ENCODE results near the gene SNX3.

Gene SNX3

DNA sequence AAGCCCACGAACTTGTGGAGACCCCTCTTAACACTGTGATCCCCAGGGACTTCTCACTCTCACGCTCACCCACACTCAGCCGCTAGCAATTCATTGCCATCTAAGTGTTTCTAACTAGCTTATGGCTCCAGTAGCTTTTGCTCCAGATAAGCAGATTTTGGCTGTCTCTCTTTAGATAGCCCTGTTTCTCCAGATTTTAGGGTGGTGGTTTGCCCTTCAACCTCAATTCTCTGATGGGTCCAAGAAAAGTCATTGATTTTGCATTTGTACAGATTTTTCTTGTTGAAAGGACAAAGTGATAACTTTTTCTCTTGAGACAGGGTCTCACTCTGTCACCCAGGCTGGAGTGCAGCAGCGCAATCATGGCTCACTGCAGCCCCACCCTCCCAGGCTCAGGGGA lies 53.8 kb downstream of the SNX3 start:
- FAIRE-seq (no peak), DNase-seq (ENCODE audit: low spot score) (no peak)

DNA sequence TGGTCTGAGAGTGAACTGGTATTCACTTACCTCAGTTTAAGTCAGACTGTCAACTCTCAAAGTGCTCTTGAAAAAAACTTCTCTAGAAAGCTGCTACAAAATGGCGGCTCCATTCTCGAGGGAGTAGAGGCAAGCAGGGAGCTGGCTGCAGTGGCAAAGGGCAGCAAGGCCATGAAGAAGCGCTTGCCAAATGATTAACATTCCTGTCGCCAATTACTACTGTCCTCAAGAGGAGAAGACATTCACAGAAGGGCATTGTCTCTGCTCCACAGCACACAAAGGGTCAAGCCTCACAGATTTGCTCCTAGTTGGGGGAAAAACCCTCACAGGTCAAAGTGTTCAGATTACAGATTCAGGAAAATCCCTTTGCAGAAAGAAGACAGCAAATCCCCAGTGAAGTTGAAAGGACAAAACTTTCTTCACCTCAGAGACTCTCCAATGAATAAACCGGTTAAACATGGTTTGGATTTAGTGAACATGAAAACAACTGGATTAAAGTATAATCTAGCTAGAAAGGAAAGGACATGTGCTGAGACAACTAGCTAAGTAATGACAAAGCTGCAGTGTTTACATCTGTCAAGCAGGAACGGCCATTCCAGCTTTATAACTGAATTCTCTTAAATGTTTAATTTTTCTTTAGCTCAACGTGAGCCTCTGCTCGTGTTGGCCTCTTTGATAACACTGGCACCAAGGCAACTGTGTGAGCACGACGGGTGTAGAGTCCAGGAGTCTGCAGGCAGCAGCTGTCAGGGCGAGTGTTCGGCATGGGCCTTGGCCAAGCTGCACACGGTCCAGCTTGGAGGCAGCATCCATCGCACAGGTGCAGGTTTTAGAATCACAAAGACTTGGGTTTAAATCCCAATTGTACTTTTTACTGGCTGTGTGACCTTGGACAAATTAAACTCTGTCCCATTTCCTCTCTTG lies 57.4 kb downstream of the SNX3 start:
- DNase-seq (ENCODE audit: low spot score) (no peak), FAIRE-seq (no peak)

DNA sequence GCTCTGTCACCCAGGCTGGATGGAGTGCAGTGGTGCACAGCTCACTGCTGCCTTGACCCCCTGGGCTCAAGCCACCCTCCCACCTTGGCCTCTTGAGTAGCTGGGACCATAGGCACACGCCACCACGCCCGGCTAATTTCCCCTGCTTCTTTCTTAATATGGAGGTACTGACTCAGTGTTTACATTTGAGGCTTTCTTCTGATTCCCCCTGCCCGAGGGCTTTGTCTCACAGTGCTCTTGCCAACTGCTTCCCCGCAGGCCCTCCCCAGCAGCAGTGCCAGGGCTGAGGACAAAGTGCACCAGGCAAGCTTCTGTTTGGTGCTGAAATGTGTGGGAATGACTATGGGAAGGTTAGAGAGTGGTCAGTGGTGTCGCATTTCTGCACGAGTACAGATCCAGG lies 60.2 kb downstream of the SNX3 start:
- no peak for DNase-seq (ENCODE audit: low spot score)

DNA sequence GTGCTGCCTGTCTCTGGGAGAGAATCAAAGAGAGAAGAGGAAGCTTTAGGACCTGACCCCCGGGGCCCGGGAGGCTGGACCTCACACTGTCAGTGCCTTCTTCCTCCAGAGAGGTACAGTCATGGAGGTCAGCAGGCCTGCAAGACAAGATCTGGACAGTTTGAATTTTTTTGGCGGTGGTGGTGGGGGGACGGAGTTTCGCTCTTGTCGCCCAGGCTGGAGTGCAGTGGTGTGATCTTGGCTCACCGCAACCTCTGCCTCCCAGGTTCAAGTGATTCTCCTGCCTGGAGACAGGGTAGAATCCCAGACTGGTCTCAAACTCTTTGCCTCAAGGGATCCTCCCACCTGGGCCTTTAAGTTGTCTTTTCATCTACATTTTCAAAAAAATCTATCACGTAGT lies 60.7 kb downstream of the SNX3 start:
- no peak for FAIRE-seq
- no peak for DNase-seq (ENCODE audit: low spot score)

More for the DNA sequence above, 60.2 kb downstream of the SNX3 start:
- no peak for FAIRE-seq

DNA sequence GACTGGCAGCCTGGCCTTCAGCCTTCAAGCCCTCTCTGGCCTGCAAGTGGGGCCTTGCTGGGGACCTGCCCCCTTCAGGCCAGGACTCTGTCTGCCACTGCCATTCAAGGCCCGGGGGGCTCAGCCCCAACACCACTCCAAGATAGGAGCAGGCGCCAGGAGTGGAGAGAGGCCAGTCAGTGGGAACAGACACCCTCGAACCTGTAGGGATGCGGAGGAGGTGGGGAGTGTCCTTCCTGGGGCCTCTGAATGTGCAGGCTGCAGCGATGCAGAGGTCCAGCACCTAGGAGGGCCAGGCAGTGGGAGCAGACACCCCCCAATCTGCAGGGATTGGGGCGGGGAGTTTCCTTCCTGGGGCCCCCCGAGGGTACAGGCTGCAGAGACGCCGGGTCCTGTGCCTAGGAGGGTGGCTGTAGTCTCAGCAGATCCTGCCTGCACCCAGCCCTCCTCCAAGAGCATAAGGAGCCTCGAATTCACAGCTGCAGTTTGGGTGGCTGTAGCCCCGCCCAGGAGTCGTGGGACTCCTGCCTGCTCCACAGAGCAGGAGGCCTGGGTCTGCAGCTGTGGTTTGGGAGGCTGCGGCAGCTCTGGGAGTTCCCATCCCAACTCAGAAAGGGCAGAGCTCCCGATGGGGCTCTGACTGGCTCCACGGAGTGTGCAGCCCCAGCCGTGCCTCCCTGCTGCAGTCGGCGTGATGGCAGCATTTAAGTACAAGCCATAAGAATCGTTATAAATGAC lies 61.9 kb downstream of the SNX3 start:
- FAIRE-seq (no peak), DNase-seq (ENCODE audit: low spot score) (no peak)

DNA sequence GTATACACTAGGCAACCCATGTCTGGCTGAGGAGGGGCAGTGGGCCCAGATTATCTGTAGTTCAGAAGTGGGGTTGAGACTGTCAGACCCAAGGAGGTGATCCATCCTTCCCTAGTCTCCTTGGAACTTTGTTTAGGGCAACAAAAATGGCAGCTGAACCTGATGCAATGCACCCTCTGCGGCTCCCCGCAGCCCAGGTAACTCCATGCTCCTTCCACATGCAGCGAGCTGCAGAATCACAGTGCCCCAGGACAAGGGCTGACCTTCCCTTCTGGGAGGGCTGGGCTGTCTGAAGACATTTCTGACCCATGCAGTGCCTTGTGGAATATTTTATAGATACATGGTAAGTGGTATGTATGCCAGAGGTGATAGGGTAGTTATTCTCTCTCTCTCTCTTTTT lies 65.6 kb downstream of the SNX3 start:
- DNase-seq (ENCODE audit: low spot score) (no peak), FAIRE-seq (no peak)

DNA sequence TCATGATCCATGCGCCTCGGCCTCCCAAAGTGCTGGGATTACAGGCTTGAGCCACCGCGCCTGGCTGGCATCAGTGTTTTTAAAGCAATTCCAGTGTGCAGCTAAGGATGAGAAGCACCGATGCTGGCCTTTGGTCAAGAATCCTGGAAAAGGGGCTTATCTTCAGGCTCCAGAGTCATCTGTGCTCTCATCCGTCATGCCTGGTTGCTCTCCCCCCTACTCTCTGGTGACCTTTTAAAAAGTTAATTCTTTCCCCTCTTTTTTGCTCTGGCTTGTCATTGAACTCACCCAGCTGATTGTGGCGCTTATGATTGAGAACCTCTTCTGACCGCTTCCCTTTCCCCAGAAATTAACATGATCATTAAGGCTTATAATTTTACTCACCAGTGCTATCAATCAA lies 66.3 kb downstream of the SNX3 start:
- no peak for DNase-seq (ENCODE audit: low spot score)
- FAIRE-seq = no peak

DNA sequence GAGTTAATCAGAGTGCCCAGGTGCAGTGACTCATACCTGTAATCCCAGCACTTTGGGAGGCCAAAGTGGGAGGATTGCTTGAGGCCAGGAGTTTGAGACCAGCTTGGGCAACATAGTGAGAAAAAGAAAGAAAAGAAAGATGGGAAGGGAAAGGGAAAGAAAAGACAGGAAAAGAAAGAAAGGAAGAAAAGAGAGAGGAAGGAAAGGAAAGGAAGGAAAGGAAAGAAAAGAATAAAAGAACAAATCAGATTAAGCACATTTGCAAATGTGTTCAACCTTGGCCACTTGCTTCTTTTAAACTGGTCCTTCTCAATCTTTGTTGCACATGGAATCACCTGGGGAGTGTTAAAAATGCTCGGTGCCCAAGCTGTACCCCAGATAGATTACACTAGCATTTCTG lies 67.0 kb downstream of the SNX3 start:
- FAIRE-seq (no peak), DNase-seq (ENCODE audit: low spot score) (no peak)

DNA sequence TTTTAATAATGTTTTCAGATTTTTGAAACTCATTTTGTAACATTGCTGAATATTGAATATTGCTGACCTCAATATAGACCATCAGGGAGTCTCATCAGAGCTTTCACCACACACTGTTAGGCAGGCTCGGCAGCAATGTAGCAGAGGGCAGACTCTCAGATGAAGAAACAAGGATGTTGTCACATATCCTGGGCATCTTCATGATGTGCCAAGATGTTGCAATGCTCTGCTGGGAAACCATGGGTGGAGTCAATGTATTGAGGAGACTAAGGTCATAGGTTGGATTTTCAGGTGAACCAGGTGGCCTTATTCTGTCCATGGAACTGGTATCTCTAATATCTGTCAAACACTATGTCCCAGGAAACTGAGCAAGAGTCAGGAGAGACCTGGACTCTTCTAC lies 67.7 kb downstream of the SNX3 start:
- no peak for DNase-seq (ENCODE audit: low spot score)
- FAIRE-seq = no peak

DNA sequence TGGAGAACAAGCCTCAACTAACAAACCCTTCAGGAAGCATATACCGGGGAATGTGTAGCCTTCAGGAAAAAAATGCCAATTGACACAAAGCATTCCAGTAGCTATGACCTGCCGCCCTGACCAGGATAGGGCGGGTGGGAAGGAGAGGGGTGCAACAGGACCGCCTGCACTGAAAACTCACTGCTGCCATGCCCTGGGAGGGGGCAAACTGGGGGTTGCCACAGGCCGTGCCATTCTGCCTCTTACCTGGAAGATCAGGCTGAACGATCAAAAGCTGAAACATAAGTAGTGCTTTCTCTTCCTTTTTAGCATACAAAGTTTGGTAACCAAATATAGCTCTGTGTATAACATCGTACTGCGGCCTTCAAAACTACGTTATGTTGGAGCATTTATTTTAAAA lies 73.3 kb downstream of the SNX3 start:
- DNase-seq (ENCODE audit: low spot score) = no peak
- FAIRE-seq = no peak

DNA sequence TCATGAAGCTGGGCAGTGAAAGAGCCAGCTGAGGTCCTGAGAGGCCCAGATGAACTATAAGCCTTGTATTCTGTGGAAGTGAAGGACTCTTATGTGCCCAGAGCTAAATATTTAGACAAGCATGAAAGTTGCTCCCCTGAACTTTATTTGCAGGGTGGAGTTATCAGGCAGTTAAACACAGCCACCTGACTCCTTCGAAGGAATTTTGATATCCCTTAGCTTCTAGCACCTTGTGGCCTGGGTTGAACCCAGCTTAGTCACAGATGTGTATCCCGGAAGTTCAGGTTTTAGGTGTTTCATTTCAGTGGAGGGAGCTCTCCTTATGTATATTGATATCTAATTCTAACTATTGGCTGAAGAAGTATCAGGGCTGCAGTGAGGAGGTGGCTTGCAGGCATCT lies 74.6 kb downstream of the SNX3 start:
- FAIRE-seq = no peak

DNA sequence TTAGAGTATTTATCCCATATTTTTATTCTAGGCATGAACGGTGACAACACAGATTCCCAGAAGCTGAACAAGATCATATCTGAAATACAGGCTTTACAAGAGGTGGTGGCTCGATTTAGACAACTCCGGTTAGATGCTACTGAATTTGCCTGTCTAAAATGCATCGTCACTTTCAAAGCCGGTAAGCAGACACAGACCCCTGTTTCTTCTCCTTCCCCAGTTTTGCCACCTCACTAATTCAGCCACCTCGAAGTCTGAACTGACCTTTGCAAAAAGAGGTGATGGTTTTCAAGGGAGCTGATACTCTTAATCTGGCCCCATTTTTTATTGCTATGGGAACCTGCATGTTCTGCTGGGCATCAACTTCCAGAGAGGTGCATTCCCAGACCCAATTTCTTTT lies 80.1 kb downstream of the SNX3 start:
- FAIRE-seq = no peak
- no peak for DNase-seq (ENCODE audit: low spot score)

More for the DNA sequence above, 74.6 kb downstream of the SNX3 start:
- no peak for DNase-seq (ENCODE audit: low spot score)

DNA sequence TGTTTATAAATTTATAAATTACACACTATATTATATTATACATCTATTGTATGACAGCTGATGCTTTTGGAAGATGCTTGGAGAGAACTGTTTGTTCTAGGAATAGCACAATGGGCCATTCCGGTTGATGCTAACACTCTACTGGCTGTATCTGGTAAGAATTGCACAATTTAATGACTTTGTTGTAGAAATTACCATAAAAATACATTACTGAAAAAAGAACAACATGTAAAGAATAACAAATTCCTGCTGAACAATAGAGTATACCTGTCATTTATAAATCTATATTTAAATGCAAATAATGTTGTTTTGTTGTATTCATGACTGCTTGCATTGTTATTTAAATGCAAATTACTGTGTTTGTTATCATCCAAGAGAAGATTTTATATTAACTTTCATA lies 80.6 kb downstream of the SNX3 start:
- DNase-seq (ENCODE audit: low spot score) (no peak), FAIRE-seq (no peak)

DNA sequence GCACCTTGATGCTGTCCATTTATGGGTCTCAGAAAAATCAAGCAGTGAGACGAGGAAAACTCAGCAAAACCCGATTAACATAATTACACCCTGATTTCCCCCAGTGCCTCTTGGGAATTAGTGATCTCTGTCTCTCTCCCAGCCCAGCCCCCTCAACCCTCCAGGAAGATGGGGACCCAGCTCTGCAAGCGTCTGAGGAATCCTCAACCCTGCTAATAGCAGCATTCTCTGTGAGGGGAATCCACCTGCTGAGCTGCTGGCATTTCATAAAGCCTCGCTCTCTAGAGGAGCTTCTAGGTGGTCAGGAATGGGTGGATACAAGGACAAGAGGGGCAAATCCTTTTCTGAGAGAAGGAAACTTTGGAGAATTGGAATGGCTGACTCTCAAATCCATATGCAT lies 81.1 kb downstream of the SNX3 start:
- DNase-seq (ENCODE audit: low spot score) = no peak
- no peak for FAIRE-seq

DNA sequence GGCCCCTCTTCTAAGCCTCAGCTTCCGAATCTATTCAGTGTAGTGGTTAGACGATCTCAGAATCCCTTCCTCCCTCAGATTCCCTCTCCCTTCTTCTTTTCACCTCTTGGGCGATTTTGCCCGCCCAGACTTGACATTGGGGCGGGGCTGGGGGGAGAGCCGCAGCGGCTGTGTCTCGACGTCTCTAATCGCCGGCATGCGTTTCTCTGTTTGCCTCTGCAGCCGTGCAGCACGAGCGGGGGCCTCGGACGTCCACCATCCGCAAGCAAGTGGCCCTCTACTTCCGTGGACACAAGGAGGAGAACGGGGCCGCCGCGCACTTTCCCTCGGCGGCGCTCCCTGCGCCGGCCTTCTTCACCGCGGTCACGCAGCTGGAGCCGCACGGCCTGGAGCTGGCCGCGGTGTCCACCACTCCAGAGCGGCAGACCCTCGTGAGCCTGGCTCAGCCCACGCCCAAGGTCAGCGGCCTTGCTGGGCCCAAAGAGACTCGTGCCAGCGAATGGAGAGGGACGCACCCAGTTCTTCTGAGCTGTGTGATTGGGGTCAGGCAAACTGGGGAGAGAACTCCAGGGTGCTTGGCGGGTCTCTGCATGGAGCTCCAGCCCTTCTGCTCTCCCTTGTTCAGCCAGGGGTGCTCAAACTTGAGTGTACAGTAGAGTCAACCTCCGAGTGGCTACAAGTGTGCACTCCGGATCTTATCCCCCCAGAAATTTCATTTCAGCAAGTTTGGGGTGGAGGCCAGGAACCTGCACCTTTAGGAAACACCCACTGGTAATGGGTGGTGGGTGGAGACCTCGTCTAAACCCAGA lies 84.4 kb downstream of the SNX3 start:
- FAIRE-seq (no peak), DNase-seq (ENCODE audit: low spot score) (no peak)

DNA sequence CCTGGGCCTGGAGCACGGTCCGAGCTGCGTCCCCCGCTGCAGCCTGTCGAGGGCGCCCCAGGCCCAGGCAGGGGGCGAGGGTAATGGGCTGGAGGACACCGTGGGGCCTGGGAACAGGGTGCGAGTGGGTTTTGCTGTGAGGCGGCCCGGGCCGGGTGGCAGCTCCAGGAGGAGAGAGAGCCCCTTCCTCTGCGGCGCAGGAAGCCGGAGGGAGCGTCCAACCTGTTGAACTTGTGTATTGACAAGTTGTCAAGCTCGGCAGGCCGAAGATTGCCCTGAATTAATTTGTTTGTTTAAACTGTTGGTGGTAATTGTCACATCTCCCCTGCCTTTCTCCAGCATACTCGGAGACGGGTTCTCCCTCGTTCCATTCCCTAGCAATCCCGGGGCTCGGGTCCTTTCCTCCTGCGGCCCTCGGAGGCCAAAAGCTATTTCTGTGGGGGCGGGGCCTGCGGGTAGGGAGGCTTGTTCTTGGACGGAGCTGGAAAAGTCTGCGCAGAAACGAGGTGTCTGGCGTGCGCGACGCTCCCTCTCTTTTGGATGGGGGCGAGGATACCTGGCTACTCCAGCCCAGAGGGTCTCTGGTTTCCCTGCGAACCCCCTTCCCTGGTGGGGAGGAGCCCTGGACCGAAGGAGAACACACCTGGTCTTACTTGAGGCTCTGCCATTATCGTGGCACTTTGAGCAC lies 85.1 kb downstream of the SNX3 start:
- FAIRE-seq (no peak), DNase-seq (ENCODE audit: low spot score) (no peak)

DNA sequence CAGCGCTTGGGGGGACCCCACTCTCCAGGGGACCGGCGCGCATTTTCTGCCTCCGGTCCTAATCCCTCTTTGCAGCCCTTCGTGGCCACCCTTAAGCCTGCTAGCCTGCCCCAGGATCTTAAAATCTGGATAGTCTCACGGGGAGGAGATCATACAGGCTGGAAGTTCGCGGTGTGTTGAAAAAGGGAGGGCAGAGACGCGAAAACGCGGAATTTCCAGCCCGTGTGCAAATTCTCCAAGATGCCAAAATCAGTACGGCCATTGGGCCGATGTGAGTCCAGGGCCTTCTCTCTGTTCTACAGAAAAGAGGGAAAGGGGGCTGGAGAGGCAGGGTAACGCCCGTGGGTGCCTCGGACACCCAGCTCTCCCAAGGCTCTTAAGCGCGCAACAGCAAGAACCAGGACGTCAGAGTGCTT lies 85.7 kb downstream of the SNX3 start:
- no peak for FAIRE-seq
- no peak for DNase-seq (ENCODE audit: low spot score)

DNA sequence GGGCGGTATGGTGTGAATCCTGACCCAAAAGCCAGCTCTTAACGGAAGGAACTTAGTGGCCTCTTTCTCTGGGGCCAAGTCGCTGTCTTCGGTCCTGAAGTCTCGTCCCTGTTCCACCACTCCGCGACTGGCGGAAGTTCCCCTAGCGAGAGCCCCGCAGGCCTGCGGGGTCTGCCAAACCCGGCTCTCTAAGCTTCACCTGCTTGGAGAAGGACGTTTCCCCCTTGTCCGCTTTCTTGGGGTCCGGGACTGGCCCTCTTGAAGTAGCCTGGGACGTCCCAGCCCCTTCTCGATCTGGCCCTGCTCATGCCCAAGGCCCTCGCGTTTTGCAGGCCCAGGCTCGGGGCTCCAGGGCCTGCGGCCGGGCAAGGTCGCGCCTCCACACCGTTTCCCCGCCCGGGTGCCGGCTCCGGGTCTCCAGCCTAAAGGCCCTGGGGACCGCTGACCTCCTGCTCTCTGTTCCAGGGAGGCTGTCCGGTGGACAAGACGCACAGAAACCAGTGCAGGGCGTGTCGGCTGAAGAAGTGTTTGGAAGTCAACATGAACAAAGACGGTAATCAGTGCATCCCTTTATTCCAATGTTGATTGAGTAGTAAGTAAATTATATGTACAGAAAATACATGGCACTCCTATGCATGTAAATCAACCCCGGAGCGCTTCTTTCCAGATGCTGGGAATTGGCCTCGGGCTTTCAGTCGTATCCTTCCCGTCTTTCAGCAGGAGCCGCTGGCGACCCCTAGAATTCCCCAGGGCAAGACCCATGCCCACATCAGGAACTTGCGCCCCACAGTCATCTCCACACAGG lies 86.3 kb downstream of the SNX3 start:
- FAIRE-seq (no peak), DNase-seq (ENCODE audit: low spot score) (no peak)

DNA sequence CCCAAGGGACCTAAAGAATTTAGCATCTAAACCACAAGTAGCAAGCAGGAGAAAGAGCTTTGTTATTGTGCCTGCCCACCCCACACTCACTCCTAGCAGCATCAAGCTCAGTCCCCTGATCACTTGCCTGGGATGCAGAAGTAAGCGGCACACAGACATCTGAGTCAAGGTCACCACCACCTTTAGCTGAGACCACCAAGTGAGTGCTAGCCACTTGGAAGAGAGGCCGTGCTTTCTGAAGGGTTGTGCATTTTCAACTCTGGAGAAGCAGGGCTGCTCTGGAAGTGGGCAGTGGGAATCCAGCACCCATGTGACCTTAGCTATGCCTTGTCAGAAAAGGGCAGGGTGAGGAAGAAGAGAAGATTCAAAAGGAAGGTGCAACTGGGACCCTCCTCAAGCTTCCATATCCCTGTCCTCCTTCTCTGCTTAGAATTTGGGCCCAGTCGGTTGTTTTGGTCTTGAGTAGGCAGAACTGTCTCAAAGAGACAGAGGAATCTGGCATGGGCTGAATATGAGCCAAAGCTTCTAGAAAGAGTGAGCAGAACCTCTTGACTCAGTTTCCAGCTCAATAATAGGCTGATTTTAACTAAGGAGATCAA lies 88.8 kb downstream of the SNX3 start:
- DNase-seq (ENCODE audit: low spot score) = no peak
- FAIRE-seq = no peak

DNA sequence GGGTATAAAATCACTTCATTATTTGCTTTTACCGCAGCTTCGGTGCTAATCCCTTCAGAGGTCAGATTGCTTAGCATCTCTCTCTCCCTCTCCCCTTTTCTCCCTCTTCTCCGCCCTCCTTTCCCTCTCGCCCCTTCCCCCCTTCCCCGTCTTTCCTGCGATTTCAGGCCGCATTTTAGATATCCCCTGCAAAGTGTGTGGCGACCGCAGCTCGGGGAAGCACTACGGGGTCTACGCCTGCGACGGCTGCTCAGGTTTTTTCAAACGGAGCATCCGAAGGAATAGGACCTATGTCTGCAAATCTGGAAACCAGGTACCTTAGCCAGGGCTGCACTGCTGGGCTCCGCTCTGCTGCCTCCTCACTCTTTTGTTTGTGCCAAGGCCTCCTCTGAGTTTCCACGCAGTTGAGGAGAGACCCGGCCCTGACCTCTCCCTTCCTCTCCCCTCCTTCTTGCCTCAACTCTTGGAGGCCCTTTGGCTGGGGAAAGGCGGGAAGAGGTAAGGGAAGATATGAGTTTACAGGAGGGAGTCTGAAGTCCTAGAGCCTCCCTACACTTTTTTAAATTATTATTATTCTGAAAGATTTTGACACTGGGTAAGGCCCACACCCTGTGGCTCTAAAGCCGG lies 89.4 kb downstream of the SNX3 start:
- DNase-seq (ENCODE audit: low spot score) (no peak), FAIRE-seq (no peak)

Measured in RCC 7860 (cell line).